OCI-LY7 (cell line): ENCODE data around the gene CFAP61. TPM values are rescaled to one million over a fixed set of nuclear protein-coding genes. Genes with fewer than 3 reads are reported as not detected.
"Not testable (repeated sequence)": the region's sequence is repeated elsewhere in the genome, so short reads cannot be mapped to it uniquely, and the experiment has no call there.

Source experiments
- BruUV-seq: library from RNA; stranded (reverse); fragments of 400-500 nt; replicated peaks from 2 replicates; lab custom pipeline; 2021; lab: Mats Ljungman, UMichigan
- CTCF ChIA-PET: fragments of 300-600 bp; sonication (Branson Sonifier 250); formaldehyde crosslinking; loops from one replicate; lab custom pipeline; 2022; ENCODE audit warnings: antibody characterized with exemption; ENCODE audit not compliant: unreplicated experiment; lab: Charles Lee
- POLR2A ChIA-PET: fragments of 300-600 bp; sonication (Branson Sonifier 250); formaldehyde crosslinking; loops from one replicate; lab custom pipeline; 2022; ENCODE audit warnings: antibody characterized with exemption; lab: Charles Lee
- DNase-seq: peaks from one replicate; pipeline ENCODE4 v3.0.0-alpha.2; 2015; ENCODE audit warnings: low spot score
- H2AFZ ChIP-seq: fragments of 200-600 bp; sonication (generic), shearing (Covaris generic); 2 replicates; pipeline ENCODE4 v1.6.1; 2014; ENCODE audit warnings: mild to moderate bottlenecking, antibody characterized with exemption, low read length, moderate library complexity
- H3K27ac ChIP-seq: fragments of 200-600 bp; sonication (generic); 2 replicates; pipeline ENCODE4 v1.5.1; 2014; ENCODE audit warnings: mixed run types, low read depth, mild to moderate bottlenecking, moderate library complexity, low read length, inconsistent platforms; ENCODE audit not compliant: poor library complexity, severe bottlenecking
- H3K36me3 ChIP-seq: fragments of 200-600 bp; sonication (generic); 2 replicates; pipeline ENCODE4 v1.6.1; 2014; ENCODE audit warnings: mild to moderate bottlenecking, antibody characterized with exemption, low read length, moderate library complexity, mixed read lengths; ENCODE audit not compliant: insufficient read depth
- H3K4me1 ChIP-seq: fragments of 200-600 bp; sonication (generic); 2 replicates; pipeline ENCODE4 v1.5.1; 2014; ENCODE audit warnings: mild to moderate bottlenecking, low read length; ENCODE audit not compliant: insufficient read depth, poor library complexity, severe bottlenecking
- H3K4me2 ChIP-seq: fragments of 200-600 bp; sonication (generic); 2 replicates; pipeline ENCODE4 v1.6.1; 2014; ENCODE audit warnings: mild to moderate bottlenecking, low read length
- H3K4me3 ChIP-seq: fragments of 200-600 bp; sonication (generic); 2 replicates; pipeline ENCODE4 v1.5.1; 2014; ENCODE audit warnings: mild to moderate bottlenecking, low read depth, low read length; ENCODE audit not compliant: poor library complexity, severe bottlenecking
- H3K79me2 ChIP-seq: fragments of 200-600 bp; sonication (generic); 2 replicates; pipeline ENCODE4 v1.6.1; 2016; ENCODE audit warnings: low read depth, mild to moderate bottlenecking, low read length, moderate library complexity, mixed read lengths; ENCODE audit not compliant: insufficient read depth
- H3K9me2 ChIP-seq: fragments of 200-600 bp; sonication (generic); 2 replicates; pipeline ENCODE4 v1.6.1; 2016; ENCODE audit warnings: mild to moderate bottlenecking, low read length, mixed read lengths; ENCODE audit not compliant: insufficient read depth
- H3K9me3 ChIP-seq: fragments of 200-600 bp; sonication (generic); 2 replicates; pipeline ENCODE4 v1.6.1; 2014; ENCODE audit warnings: mild to moderate bottlenecking, mixed run types, low read length, mixed read lengths
- H4K20me1 ChIP-seq: fragments of 200-600 bp; sonication (generic); 2 replicates; pipeline ENCODE4 v1.6.1; 2014; ENCODE audit warnings: mild to moderate bottlenecking, antibody characterized with exemption, low read length, moderate library complexity, mixed read lengths; ENCODE audit not compliant: insufficient read depth
- CTCF ChIP-seq: fragments of 200-600 bp; sonication (generic); conservative IDR thresholded peaks from 2 replicates; pipeline ENCODE4 v1.5.1; 2014; ENCODE audit warnings: mild to moderate bottlenecking, antibody characterized with exemption, low read length, moderate library complexity, mixed read lengths
- EZH2phosphoT487 ChIP-seq: fragments of 200-600 bp; sonication (generic); IDR thresholded peaks from 2 replicates; pipeline ENCODE4 v1.6.1; 2018; ENCODE audit warnings: low read depth, borderline replicate concordance, mild to moderate bottlenecking, mixed run types, antibody characterized with exemption, low read length, moderate library complexity, mixed read lengths
- intact Hi-C: fragments of 100-400 bp; cut with micrococcal nuclease; formaldehyde crosslinking; loops from one replicate; pipeline ENCODE4 v1.10.0; 2022; ENCODE audit not compliant: unreplicated experiment
- total RNA-seq, 2 experiments: library from RNA; depleted of rRNA in 1 of 2; stranded (reverse); fragments of >200 nt in 1 of 2; shearing (Covaris generic) in 1 of 2; gene quantifications; 2 replicates each; pipeline ENCODE4 v1.2.3, GENCODE V29; 2014 to 2022

Gene CFAP61
- total RNA-seq, 2 experiments from 2014 or later, result 0.06 TPM; not detected in 1

- CTCF ChIA-PET, result no interaction called here
- Histone ChIP-seq H3K9me2 (no peaks in the 10 kb centered on the region), H3K9me3 (no peaks in the 10 kb centered on the region), H3K79me2 (no peaks in the 10 kb centered on the region), H3K4me1 (no peaks in the 10 kb centered on the region), H3K4me3 (no peak overlapping the region), H3K27ac (no peak overlapping the region), H3K4me2 (no peak overlapping the region), H2AFZ (no peak overlapping the region), H3K36me3 (no peaks in the 10 kb centered on the region), H4K20me1 (no peaks in the 10 kb centered on the region)
- DNase-seq, result no peak
- POLR2A ChIA-PET, result no interaction called here
- BruUV-seq, result no TSS peak
- intact Hi-C loops, result no loop called here
- no peak for TF ChIP-seq EZH2phosphoT487
- no peak for TF ChIP-seq CTCF
These were observed 291.6 kb downstream of the CFAP61 start for GRCh38 chr20:20343932-20344331.

- DNase-seq, result no peak
- TF ChIP-seq EZH2phosphoT487, result no peak
- intact Hi-C loops, result no loop called here
- Histone ChIP-seq H3K4me3 (no peak overlapping the region), H3K27ac (no peak overlapping the region), H3K4me2 (no peak overlapping the region), H3K36me3 (no peaks in the 10 kb centered on the region), H4K20me1 (no peaks in the 10 kb centered on the region), H3K9me2 (no peaks in the 10 kb centered on the region), H3K79me2 (no peaks in the 10 kb centered on the region), H2AFZ (no peak overlapping the region), H3K9me3 (no peaks in the 10 kb centered on the region), H3K4me1 (no peaks in the 10 kb centered on the region)
- CTCF ChIA-PET, result no interaction called here
- BruUV-seq, result no TSS peak
- POLR2A ChIA-PET, result no interaction called here
These were observed 292.1 kb downstream of the CFAP61 start for GRCh38 chr20:20344476-20344875.

- CTCF ChIA-PET, result no interaction called here
- no peaks in the 10 kb centered on the region for H3K4me1 ChIP-seq
- POLR2A ChIA-PET, result no interaction called here
- no peaks in the 10 kb centered on the region for H3K79me2 ChIP-seq
- no peaks in the 10 kb centered on the region for H3K9me3 ChIP-seq
- DNase-seq, result no peak
- no peaks in the 10 kb centered on the region for H3K36me3 ChIP-seq
- H2AFZ ChIP-seq, result no peak overlapping the region
- intact Hi-C loops, result no loop called here
- no peak overlapping the region for H3K4me3 ChIP-seq
- H3K4me2 ChIP-seq, result no peak overlapping the region
- no TSS peak for BruUV-seq
- TF ChIP-seq EZH2phosphoT487, result no peak
- no peak for TF ChIP-seq CTCF
- H3K9me2 ChIP-seq, result no peaks in the 10 kb centered on the region
- no peaks in the 10 kb centered on the region for H4K20me1 ChIP-seq
- no peak overlapping the region for H3K27ac ChIP-seq
These were observed 301.2 kb downstream of the CFAP61 start for GRCh38 chr20:20353576-20353975.

- H3K4me2 ChIP-seq, H3K9me3 ChIP-seq, H3K27ac ChIP-seq, H3K4me3 ChIP-seq, H3K4me1 ChIP-seq, H3K79me2 ChIP-seq, H4K20me1 ChIP-seq, DNase-seq, H2AFZ ChIP-seq, CTCF ChIA-PET, intact Hi-C loops, BruUV-seq, POLR2A ChIA-PET, H3K9me2 ChIP-seq, H3K36me3 ChIP-seq: not testable (repeated sequence)
These were observed 303.2 kb downstream of the CFAP61 start for GRCh38 chr20:20355503-20355902.
